Neural cell (in vitro differentiated cells): Measurements from ENCODE around the gene CARD19. TPM values are rescaled to one million over a fixed set of nuclear protein-coding genes. Genes with fewer than 3 reads are reported as not detected.
"Not testable (repeated sequence)": the region's sequence is repeated elsewhere in the genome, so short reads cannot be mapped to it uniquely, and the experiment has no call there.

Experiments used
- H2AFZ ChIP-seq: fragments of 200-600, 300-800 bp; sonication (generic), shearing (Covaris generic); 2 replicates; pipeline ENCODE4 v1.6.0; 2014; ENCODE audit warnings: low read depth, mild to moderate bottlenecking, antibody characterized with exemption, low read length, moderate library complexity
- H3F3A ChIP-seq: fragments of 200-600 bp; shearing (Covaris generic); 2 replicates; pipeline ENCODE4 v1.6.1; 2016; ENCODE audit warnings: mild to moderate bottlenecking, moderate library complexity, mixed read lengths, antibody characterized with exemption, low read length; ENCODE audit not compliant: insufficient read depth, poor library complexity, severe bottlenecking
- H3K27ac ChIP-seq: fragments of 200-600, 300-800 bp; sonication (generic), shearing (Covaris generic); 2 replicates; pipeline ENCODE4 v1.5.1; 2014; ENCODE audit warnings: mild to moderate bottlenecking, low read length, moderate library complexity
- H3K27me3 ChIP-seq: fragments of 300-800, 200-600 bp; sonication (generic), shearing (Covaris generic); 2 replicates; pipeline ENCODE4 v1.6.0; 2014; ENCODE audit warnings: mild to moderate bottlenecking, low read depth, low read length, moderate library complexity; ENCODE audit not compliant: insufficient read depth
- H3K36me3 ChIP-seq: fragments of 300-800, 200-600 bp; sonication (generic), shearing (Covaris generic); 2 replicates; pipeline ENCODE4 v1.5.1; 2014; ENCODE audit warnings: mild to moderate bottlenecking, antibody characterized with exemption, low read length, moderate library complexity; ENCODE audit not compliant: insufficient read depth
- H3K4me2 ChIP-seq: fragments of 300-800, 200-600 bp; sonication (generic), shearing (Covaris generic); 2 replicates; pipeline ENCODE4 v1.6.0; 2014; ENCODE audit warnings: mild to moderate bottlenecking, low read length
- H3K4me3 ChIP-seq: fragments of 300-800, 200-600 bp; sonication (generic), shearing (Covaris generic); 2 replicates; pipeline ENCODE4 v1.5.1; 2014; ENCODE audit warnings: mild to moderate bottlenecking, low read length, moderate library complexity
- H3K79me2 ChIP-seq: fragments of 200-600 bp; shearing (Covaris generic); replicated peaks from 2 replicates; pipeline ENCODE4 v1.6.0; 2014; ENCODE audit warnings: mild to moderate bottlenecking, low read length, moderate library complexity; ENCODE audit not compliant: insufficient read depth
- H3K9ac ChIP-seq: fragments of 300-800, 200-600 bp; sonication (generic), shearing (Covaris generic); 2 replicates; pipeline ENCODE4 v1.6.1; 2016; ENCODE audit warnings: mild to moderate bottlenecking, low read length, mixed read lengths
- H3K9me2 ChIP-seq: fragments of 200-600 bp; shearing (Covaris generic); 2 replicates; pipeline ENCODE4 v1.6.1; 2016; ENCODE audit warnings: mild to moderate bottlenecking, low read length, mixed read lengths; ENCODE audit not compliant: insufficient read depth
- H3K9me3 ChIP-seq: fragments of 200-600, 300-800 bp; sonication (generic), shearing (Covaris generic); 2 replicates; pipeline ENCODE4 v1.6.1; 2016; ENCODE audit warnings: mild to moderate bottlenecking, mixed run types, low read length, moderate library complexity, mixed read lengths
- H4K20me1 ChIP-seq: fragments of 200-600 bp; shearing (Covaris generic); 2 replicates; pipeline ENCODE4 v1.6.1; 2016; ENCODE audit warnings: mild to moderate bottlenecking, mixed run types; ENCODE audit not compliant: insufficient read depth
- EP300 ChIP-seq: fragments of 450-650 bp; conservative IDR thresholded peaks from 2 replicates; pipeline ENCODE4 v1.6.1; 2014; ENCODE audit warnings: antibody characterized with exemption, mild to moderate bottlenecking, moderate library complexity; ENCODE audit not compliant: poor library complexity, severe bottlenecking
- EZH2 ChIP-seq: fragments of 200-600, 300-800 bp; shearing (Covaris generic), sonication (generic); IDR thresholded peaks from 2 replicates; pipeline ENCODE4 v1.6.1; 2014; ENCODE audit warnings: antibody characterized with exemption, low read length, borderline replicate concordance, mild to moderate bottlenecking; ENCODE audit not compliant: insufficient read depth, poor library complexity, severe bottlenecking
- MXI1 ChIP-seq: fragments of 450-650 bp; conservative IDR thresholded peaks from 2 replicates; pipeline ENCODE4 v1.6.1; 2014; ENCODE audit warnings: antibody characterized with exemption, mild to moderate bottlenecking; ENCODE audit not compliant: poor library complexity, severe bottlenecking
- POLR2AphosphoS5 ChIP-seq: IDR thresholded peaks from 2 replicates; pipeline ENCODE4 v1.6.1; 2012
- RAD21 ChIP-seq: fragments of 450-650 bp; conservative IDR thresholded peaks from 2 replicates; pipeline ENCODE4 v1.6.1; 2014; ENCODE audit warnings: antibody characterized with exemption, mild to moderate bottlenecking, moderate library complexity
- SMC3 ChIP-seq: fragments of 450-650 bp; conservative IDR thresholded peaks from 2 replicates; pipeline ENCODE4 v1.6.1; 2014; ENCODE audit warnings: antibody characterized with exemption, mild to moderate bottlenecking, moderate library complexity; ENCODE audit not compliant: poor library complexity
- TAF1 ChIP-seq: IDR thresholded peaks from 2 replicates; pipeline ENCODE4 v1.6.1; 2012; ENCODE audit warnings: low read depth
- polyA plus RNA-seq: library from polyadenylated mRNA; depleted of rRNA; stranded (reverse); fragments of >200 nt; gene quantifications from 2 replicates; pipeline ENCODE4 v1.2.3, GENCODE V29; 2014
- TF ChIP-seq, protein P1 (sequence below): fragments of 450-650 bp; IDR thresholded peaks from 2 replicates; pipeline ENCODE4 v1.5.1; 2014; ENCODE audit warnings: antibody characterized with exemption, mild to moderate bottlenecking, moderate library complexity; ENCODE audit not compliant: poor library complexity, severe bottlenecking
- TF ChIP-seq, protein P2 (sequence below): IDR thresholded peaks from 2 replicates; pipeline ENCODE4 v1.6.1; 2012; ENCODE audit warnings: borderline replicate concordance

Gene CARD19
- polyA plus RNA-seq, 1 donor from 2014 or later = 66.7 TPM

- Histone ChIP-seq H2AFZ (no peak overlapping the region), H3K27ac (no peak overlapping the region), H3K9me3 (no peaks in the 10 kb centered on the region), H3F3A (no peaks in the 10 kb centered on the region), H3K4me2 (no peak overlapping the region), H3K4me3 (no peak overlapping the region), H3K36me3 (no peaks in the 10 kb centered on the region), H3K79me2 (no peaks in the 10 kb centered on the region), H4K20me1 (no peaks in the 10 kb centered on the region), H3K9me2 (no peaks in the 10 kb centered on the region), H3K27me3 (no peaks in the 10 kb centered on the region), H3K9ac (no peak overlapping the region)
- TF ChIP-seq MXI1 (no peak), SMC3 (no peak), POLR2AphosphoS5 (no peak), RAD21 (no peak), EP300 (no peak), TAF1 (no peak), EZH2 (no peak)
- TF ChIP-seq, protein P1, sequence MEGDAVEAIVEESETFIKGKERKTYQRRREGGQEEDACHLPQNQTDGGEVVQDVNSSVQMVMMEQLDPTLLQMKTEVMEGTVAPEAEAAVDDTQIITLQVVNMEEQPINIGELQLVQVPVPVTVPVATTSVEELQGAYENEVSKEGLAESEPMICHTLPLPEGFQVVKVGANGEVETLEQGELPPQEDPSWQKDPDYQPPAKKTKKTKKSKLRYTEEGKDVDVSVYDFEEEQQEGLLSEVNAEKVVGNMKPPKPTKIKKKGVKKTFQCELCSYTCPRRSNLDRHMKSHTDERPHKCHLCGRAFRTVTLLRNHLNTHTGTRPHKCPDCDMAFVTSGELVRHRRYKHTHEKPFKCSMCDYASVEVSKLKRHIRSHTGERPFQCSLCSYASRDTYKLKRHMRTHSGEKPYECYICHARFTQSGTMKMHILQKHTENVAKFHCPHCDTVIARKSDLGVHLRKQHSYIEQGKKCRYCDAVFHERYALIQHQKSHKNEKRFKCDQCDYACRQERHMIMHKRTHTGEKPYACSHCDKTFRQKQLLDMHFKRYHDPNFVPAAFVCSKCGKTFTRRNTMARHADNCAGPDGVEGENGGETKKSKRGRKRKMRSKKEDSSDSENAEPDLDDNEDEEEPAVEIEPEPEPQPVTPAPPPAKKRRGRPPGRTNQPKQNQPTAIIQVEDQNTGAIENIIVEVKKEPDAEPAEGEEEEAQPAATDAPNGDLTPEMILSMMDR = no peak
- TF ChIP-seq, protein P2, sequence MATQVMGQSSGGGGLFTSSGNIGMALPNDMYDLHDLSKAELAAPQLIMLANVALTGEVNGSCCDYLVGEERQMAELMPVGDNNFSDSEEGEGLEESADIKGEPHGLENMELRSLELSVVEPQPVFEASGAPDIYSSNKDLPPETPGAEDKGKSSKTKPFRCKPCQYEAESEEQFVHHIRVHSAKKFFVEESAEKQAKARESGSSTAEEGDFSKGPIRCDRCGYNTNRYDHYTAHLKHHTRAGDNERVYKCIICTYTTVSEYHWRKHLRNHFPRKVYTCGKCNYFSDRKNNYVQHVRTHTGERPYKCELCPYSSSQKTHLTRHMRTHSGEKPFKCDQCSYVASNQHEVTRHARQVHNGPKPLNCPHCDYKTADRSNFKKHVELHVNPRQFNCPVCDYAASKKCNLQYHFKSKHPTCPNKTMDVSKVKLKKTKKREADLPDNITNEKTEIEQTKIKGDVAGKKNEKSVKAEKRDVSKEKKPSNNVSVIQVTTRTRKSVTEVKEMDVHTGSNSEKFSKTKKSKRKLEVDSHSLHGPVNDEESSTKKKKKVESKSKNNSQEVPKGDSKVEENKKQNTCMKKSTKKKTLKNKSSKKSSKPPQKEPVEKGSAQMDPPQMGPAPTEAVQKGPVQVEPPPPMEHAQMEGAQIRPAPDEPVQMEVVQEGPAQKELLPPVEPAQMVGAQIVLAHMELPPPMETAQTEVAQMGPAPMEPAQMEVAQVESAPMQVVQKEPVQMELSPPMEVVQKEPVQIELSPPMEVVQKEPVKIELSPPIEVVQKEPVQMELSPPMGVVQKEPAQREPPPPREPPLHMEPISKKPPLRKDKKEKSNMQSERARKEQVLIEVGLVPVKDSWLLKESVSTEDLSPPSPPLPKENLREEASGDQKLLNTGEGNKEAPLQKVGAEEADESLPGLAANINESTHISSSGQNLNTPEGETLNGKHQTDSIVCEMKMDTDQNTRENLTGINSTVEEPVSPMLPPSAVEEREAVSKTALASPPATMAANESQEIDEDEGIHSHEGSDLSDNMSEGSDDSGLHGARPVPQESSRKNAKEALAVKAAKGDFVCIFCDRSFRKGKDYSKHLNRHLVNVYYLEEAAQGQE = no peak
These were observed 45.9 kb downstream of the CARD19 start for GRCh38 chr9:93141771-93142483.

GRCh38 chr9:93143830-93144530, 48.0 kb downstream of the CARD19 start:
- Histone ChIP-seq H3K9ac (no peak overlapping the region), H3F3A (no peaks in the 10 kb centered on the region), H3K4me3 (no peak overlapping the region), H3K4me2 (no peak overlapping the region), H3K27ac (no peak overlapping the region), H2AFZ (no peak overlapping the region), H3K79me2 (no peaks in the 10 kb centered on the region), H3K9me3 (no peaks in the 10 kb centered on the region), H3K9me2 (no peaks in the 10 kb centered on the region), H4K20me1 (no peaks in the 10 kb centered on the region), H3K36me3 (no peaks in the 10 kb centered on the region), H3K27me3 (no peaks in the 10 kb centered on the region)
- TF ChIP-seq TAF1 (no peak), POLR2AphosphoS5 (no peak)
- TF ChIP-seq, protein P1 = no peak

- not testable (repeated sequence) for H3K4me3 ChIP-seq, H3K9me2 ChIP-seq, H3K27me3 ChIP-seq, H3K4me2 ChIP-seq, H3K27ac ChIP-seq, H4K20me1 ChIP-seq, H3K9me3 ChIP-seq, H2AFZ ChIP-seq, H3K36me3 ChIP-seq, H3K9ac ChIP-seq, H3K79me2 ChIP-seq, H3F3A ChIP-seq
These were observed 50.7 kb downstream of the CARD19 start for GRCh38 chr9:93146696-93147095.
